CD4-positive, alpha-beta T cell treated with Interleukin-17A for 4 hours (primary cell): ENCODE results near the gene ACP1.

Experiments used
- DNase-seq: peaks from one replicate; pipeline ENCODE4 v3.0.0-alpha.2; 2020; ENCODE audit warnings: mixed read lengths

ACP1 gene

GRCh38 chr2:256094-256493 lies 8.7 kb upstream of the ACP1 start:
- no peak for DNase-seq

GRCh38 chr2:257429-257828 lies 7.3 kb upstream of the ACP1 start:
- DNase-seq: no peak

- DNase-seq: no peak
These were observed 6.9 kb upstream of the ACP1 start for GRCh38 chr2:257842-258241.

- DNase-seq: no peak
These were observed 5.8 kb upstream of the ACP1 start for GRCh38 chr2:258933-259332.

GRCh38 chr2:259789-260331 lies 4.9 kb upstream of the ACP1 start:
- DNase-seq: no peak

- DNase-seq: no peak
These were observed 4.1 kb upstream of the ACP1 start for GRCh38 chr2:260507-261161.

GRCh38 chr2:262117-262516 lies 2.6 kb upstream of the ACP1 start:
- DNase-seq: no peak

GRCh38 chr2:263022-263738 lies 1.6 kb upstream of the ACP1 start:
- DNase-seq: no peak

GRCh38 chr2:263774-264492 lies 814 bp upstream of the ACP1 start, which contains the start of gene SH3YL1:
Gene SH3YL1, minus strand, starts transcription at chr2:264032. Its CDS starts 48 bp downstream, at chr2:263984.
- peak; percentile 75 for DNase-seq

- DNase-seq: no peak
These were observed 3.6 kb downstream of the ACP1 start for GRCh38 chr2:268323-268722.

GRCh38 chr2:269356-270030 lies 4.7 kb downstream of the ACP1 start:
- no peak for DNase-seq

GRCh38 chr2:270861-271260 lies 6.1 kb downstream of the ACP1 start:
- DNase-seq: no peak

GRCh38 chr2:271917-272316 lies 7.2 kb downstream of the ACP1 start:
- DNase-seq: no peak

GRCh38 chr2:273333-273732 lies 8.6 kb downstream of the ACP1 start:
- DNase-seq: no peak

- DNase-seq: no peak
These were observed 9.8 kb downstream of the ACP1 start for GRCh38 chr2:274503-274902.

GRCh38 chr2:275466-275865 lies 10.7 kb downstream of the ACP1 start:
- DNase-seq: no peak

GRCh38 chr2:278312-278926 lies 13.7 kb downstream of the ACP1 start:
- DNase-seq: no peak

- DNase-seq: no peak
These were observed 14.2 kb downstream of the ACP1 start for GRCh38 chr2:278927-279320.

- DNase-seq: no peak
These were observed 14.6 kb downstream of the ACP1 start for GRCh38 chr2:279366-279765.

- DNase-seq: no peak
These were observed 15.4 kb downstream of the ACP1 start for GRCh38 chr2:279956-280649.

- no peak for DNase-seq
These were observed 15.9 kb downstream of the ACP1 start for GRCh38 chr2:280650-281110.

- no peak for DNase-seq
These were observed 16.6 kb downstream of the ACP1 start for GRCh38 chr2:281381-281780.
